Activated naive CD8-positive, alpha-beta T cell treated with anti-CD3 and anti-CD28 coated beads, Interleukin-2, amount 50 U/mL, for 16 hours (primary cell): ENCODE data around the gene ZNF747.

Experiments used
- DNase-seq: peaks from one replicate; pipeline ENCODE4 v3.0.0-alpha.2; 2020; ENCODE audit warnings: low read depth, low spot score

ZNF747 gene

GRCh38 chr16:30534368-30535105 lies at the start of gene ZNF747:
TSS of gene ZNF747 (minus strand) at chr16:30534858. CDS start at chr16:30534679, 179 bp downstream.
- peak; percentile 78 for DNase-seq

GRCh38 chr16:30582611-30583340 lies 48.1 kb upstream of the ZNF747 start:
- DNase-seq: no peak

- no peak for DNase-seq
Measured at GRCh38 chr16:30581457-30581856, 46.8 kb upstream of the ZNF747 start.

DNA sequence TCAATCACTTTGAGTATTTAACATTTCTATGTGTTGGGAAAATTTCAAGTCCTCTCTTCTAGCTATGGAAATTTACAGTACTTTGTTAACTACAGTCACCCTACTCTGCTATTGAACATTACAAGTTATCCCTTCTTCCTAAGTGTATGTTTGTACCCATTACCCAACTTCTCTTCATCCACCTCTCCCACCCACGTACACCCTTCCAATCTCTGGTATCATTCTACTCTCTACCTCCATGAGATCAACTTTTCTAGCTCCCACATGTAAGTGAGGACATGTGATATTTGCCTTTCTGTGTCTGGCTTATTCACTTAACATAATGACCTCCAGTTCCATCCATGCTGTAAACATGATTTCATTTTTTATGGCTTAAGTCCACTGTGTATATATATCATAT lies 40.0 kb upstream of the ZNF747 start:
- no peak for DNase-seq

DNA sequence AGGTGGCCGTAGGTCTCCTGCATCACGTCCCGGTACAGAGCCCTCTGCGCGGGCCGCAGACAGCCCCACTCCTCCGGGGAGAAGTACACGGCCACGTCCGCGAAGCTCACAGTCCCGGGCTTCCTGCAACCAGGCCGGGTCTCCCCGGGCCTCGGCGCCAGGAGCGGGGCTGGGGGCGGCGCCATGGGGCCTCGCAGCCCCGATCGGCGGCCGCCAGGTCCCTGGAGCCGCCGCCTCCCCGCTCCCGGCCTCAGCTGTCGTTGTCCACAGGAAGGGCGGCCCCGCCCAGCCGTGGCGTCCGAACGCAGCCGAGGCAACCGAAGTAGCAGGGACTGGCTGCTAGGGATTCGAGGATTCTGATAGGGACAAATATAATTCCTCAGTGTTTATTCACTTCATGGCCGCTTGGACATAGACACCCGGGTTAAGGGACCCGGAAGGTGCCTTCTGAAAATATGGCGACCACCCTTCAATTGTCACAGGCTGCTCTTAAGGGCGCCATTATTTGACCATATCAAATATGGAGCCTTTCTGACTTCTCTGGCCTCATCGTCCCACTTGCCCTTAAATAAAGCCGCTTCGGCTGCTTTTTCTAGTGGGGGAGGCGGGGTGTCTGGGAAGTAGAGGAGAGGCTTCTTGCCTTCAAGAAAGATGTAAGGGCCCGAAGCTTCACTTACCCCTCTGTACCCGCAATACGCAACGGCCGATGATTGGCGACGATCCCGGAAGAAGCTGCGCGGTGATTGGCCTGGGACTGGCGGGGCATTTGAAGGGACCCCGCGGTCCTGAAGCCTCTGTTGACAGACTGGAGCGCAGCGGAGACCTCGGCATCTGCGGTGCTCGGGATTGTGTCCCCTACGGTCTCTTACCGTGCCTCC lies 37.0 kb upstream of the ZNF747 start, which contains the start of gene ZNF688:
TSS of gene ZNF688 (minus strand) at position 270 of the 878 bp plus-strand sequence. CDS start at position 185, 85 bp downstream.
- peak; percentile 89 for DNase-seq

DNA sequence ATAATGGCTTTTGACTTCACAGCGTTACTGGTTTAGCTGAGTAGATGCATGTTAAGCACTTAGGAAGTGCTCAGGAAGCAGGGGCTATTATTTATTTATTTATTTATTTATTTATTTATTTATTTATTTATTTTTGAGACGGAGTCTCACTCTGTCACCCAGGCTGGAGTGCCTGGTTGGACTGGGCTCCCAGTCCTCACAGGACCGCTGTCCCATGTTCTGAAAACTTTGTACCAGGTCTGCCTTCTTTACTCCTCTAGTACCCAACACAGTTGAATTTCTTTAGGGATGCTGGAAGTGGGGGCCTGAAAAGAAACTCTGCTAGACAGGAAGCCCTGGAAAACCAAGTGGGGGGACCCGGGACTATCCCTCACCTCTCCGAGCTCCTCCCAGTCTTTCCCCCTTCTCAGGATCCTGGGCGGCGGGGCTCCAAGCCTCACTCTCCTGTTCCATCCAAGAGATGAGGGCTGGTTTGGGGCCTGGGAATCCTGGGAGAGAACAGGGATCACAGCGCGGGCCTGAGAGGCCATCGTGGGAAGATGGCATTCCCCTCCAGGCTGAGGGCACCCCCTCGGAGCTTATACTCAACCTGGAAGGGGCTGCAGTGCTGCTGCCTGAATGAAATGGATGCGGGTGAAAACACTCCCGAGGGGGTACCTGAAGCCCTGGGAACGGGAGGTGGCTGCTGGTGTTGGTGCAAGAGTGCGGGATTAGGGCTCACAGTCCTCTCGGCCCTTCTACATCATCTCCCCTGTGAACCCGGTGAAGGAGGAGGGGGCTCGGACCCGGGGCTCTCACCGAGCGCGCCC lies 36.2 kb upstream of the ZNF747 start:
- DNase-seq: no peak

DNA sequence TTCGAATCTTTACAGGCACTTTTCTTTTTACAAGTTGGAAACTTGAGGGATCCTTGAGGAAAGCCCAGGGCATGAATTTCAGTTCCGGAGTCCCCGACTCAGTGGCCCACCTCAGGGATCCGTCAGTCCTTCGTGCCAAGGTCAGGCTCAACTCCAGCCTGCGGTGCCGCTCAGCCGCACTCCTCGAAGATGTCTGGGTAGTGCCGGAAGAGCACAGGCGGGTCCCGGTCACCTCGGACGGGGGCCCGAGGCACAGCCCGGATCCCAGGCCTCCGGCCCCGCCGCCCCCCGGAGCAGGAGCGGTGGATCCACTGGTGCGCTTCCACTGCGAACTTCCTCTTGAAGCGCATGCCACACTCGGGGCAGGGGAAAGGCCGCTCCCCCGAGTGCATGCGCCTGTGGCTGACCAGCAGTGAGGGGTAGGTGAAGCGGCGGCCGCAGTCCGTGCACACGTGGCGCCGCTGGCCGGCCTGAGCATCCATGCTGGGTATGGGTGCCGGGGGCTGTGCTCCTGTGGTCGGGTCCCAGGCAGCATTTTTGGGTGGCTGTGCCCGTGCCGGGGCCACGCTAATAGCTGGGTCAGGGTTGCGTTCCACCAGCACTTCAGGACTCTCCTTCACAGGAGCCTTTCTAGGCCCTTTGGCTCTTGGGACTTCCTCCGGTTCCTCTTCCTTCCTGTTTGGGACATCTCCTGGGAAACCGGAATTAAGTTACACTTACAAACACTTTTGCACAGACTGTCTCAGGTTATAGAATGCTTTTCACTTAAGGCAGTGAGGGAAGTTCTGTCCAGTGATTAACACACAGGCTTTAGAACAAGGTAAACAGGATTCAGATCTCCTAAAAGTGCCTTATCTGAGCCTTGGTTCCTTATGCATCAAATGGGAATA lies 35.3 kb upstream of the ZNF747 start:
- DNase-seq: no peak

DNA sequence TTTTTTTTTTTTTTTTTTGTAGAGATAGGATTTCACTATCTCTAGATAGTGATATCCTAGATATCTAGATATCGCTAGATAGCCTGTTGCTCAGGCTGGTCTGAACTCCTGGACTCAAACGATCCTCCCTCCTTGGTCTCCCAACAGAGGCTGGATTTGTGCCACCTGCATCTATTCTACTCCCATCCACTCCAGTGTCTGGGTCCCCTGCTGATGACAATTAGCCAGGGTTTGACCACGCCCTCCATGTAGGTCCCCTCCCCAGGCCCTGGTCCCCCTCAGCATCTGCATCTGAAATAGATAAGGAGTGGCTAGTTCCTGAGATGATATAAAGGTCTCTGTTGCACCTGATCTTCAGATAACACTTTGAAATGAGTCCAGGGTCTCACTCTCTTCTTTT lies 34.6 kb upstream of the ZNF747 start:
- DNase-seq: no peak

GRCh38 chr16:30567991-30568638 lies 33.5 kb upstream of the ZNF747 start:
- no peak for DNase-seq

- no peak for DNase-seq
Measured at GRCh38 chr16:30567160-30567990, 32.7 kb upstream of the ZNF747 start.

- no peak for DNase-seq
Measured at GRCh38 chr16:30566531-30566930, 31.9 kb upstream of the ZNF747 start.

DNA sequence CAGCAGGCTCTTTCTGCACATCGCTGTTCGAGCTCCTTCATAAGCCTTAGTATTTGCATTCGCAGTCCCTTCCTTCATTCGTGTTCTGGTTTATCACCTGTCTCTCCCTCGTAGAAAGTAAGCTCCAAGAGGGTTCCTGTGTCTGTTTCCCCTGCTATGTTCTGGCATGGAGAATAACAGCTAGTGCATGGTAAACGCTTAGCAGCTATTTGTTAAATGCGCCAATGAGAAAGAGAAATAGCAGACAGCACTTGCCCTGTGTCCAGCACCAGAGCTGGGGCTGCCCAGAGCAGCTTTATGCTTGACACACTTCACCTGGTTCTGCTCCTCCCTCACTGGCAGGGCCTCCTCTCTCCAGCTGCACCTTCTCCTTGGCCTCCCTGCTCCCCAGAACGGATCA lies 31.3 kb upstream of the ZNF747 start:
- DNase-seq: no peak

- DNase-seq: no peak
Measured at GRCh38 chr16:30565526-30565925, 30.9 kb upstream of the ZNF747 start.

- DNase-seq: no peak
Measured at GRCh38 chr16:30562021-30562420, 27.4 kb upstream of the ZNF747 start.

GRCh38 chr16:30561089-30561816 lies 26.6 kb upstream of the ZNF747 start:
- DNase-seq: no peak

DNA sequence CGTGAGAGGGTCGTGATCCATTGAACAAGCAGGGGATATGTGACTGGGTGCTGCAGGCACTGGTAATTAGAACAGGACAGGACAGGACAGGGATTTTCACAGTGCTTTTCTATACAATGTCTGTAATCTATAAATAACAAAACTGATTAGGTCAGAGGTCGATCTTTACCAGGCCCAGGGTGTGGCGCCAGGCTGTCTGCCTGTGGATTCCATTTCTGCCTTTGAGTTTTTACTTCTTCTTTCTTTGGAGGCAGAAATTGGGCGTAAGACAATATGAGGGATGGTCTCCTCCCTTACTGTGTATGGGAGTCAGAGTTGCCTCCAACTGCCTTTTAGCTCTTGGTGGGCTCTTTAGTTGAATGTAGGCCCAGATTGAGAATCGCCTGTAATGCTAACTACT lies 25.0 kb upstream of the ZNF747 start:
- DNase-seq: no peak

DNA sequence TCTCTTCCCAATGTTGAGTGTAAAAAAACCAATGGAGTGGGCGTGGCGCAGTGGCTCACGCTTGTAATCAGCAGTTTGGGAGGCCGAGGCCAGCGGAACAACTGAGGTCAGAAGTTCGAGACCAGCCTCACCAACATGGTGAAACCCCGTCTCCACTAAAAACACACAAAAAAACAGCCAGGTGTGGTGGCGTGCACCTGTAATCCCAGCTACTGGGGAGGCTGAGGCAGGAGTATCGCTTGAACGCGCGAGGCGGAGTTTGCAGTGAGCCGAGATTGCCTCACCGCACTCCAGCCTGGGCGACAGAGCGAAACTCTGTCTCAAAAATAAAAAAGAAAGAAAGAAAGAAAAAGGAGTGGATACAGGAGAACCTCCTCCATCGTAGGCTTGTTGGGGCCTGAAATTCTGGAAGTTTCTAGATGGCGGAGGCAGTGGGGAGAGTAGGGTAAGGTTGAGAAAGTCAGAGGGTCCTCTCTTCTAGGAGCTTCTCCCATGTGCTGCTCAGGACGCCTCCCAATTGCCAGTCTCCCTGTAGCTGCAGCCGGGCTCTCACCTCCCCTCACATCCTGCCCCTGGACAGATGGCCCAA lies 24.2 kb upstream of the ZNF747 start:
- no peak for DNase-seq
